H9 (cell line): ENCODE results near the gene ETFBKMT. TPM values are rescaled to one million over a fixed set of nuclear protein-coding genes. Genes with fewer than 3 reads are reported as not detected.

Experiments
- DNase-seq: peaks from one replicate; pipeline ENCODE4 v3.0.0-alpha.2; 2017
- H2AFZ ChIP-seq: one replicate; pipeline ENCODE4 v1.6.1; 2013; ENCODE audit warnings: mild to moderate bottlenecking, low read length, control low read depth, moderate library complexity
- H2AK5ac ChIP-seq: 2 replicates; pipeline ENCODE4 v1.6.1; 2013; ENCODE audit warnings: low read length, control low read depth, mixed read lengths; ENCODE audit not compliant: insufficient read length
- H2BK120ac ChIP-seq: one replicate; pipeline ENCODE4 v1.6.1; 2013; ENCODE audit warnings: low read depth, mild to moderate bottlenecking, low read length, control low read depth, inconsistent platforms; ENCODE audit not compliant: poor library complexity, severe bottlenecking
- H2BK12ac ChIP-seq: 2 replicates; pipeline ENCODE4 v1.6.1; 2013; ENCODE audit warnings: low read length, control low read depth, mixed read lengths, low read depth; ENCODE audit not compliant: insufficient read length
- H2BK15ac ChIP-seq: 2 replicates; pipeline ENCODE4 v1.6.1; 2013; ENCODE audit warnings: low read depth, low read length, control low read depth
- H2BK20ac ChIP-seq: one replicate; pipeline ENCODE4 v1.6.1; 2013; ENCODE audit warnings: low read depth, mild to moderate bottlenecking, low read length, control low read depth, inconsistent platforms; ENCODE audit not compliant: poor library complexity, severe bottlenecking
- H2BK5ac ChIP-seq: 2 replicates; pipeline ENCODE4 v1.6.1; 2013; ENCODE audit warnings: low read length, control low read depth, mixed read lengths; ENCODE audit not compliant: insufficient read length
- H3K14ac ChIP-seq: 2 replicates; pipeline ENCODE4 v1.6.1; 2013; ENCODE audit warnings: low read length, control low read depth; ENCODE audit not compliant: insufficient read depth
- H3K18ac ChIP-seq: 2 replicates; pipeline ENCODE4 v1.6.1; 2013; ENCODE audit warnings: low read depth, mild to moderate bottlenecking, mixed read lengths, low read length, control low read depth; ENCODE audit not compliant: insufficient read length
- H3K23ac ChIP-seq: 2 replicates; pipeline ENCODE4 v1.6.1; 2013; ENCODE audit warnings: low read length, control low read depth, mixed read lengths, low read depth; ENCODE audit not compliant: insufficient read length
- H3K23me2 ChIP-seq: 2 replicates; pipeline ENCODE4 v1.6.1; 2013; ENCODE audit warnings: low read depth, mild to moderate bottlenecking, mixed read lengths, low read length, control low read depth; ENCODE audit not compliant: insufficient read length, poor library complexity, severe bottlenecking
- H3K27ac ChIP-seq: 2 replicates; pipeline ENCODE4 v1.5.1; 2013; ENCODE audit warnings: low read length, control low read depth, mixed read lengths, low read depth; ENCODE audit not compliant: insufficient read length
- H3K27me3 ChIP-seq: 2 replicates; pipeline ENCODE4 v1.6.1; 2013; ENCODE audit warnings: low read length, control low read depth, inconsistent platforms; ENCODE audit not compliant: insufficient read depth
- H3K4ac ChIP-seq: 2 replicates; pipeline ENCODE4 v1.6.1; 2013; ENCODE audit warnings: low read depth, mild to moderate bottlenecking, control low read depth, inconsistent platforms, low read length, moderate library complexity
- H3K4me1 ChIP-seq: 2 replicates; pipeline ENCODE4 v1.6.1; 2013; ENCODE audit warnings: low read length, control low read depth, inconsistent platforms; ENCODE audit not compliant: insufficient read depth
- H3K4me2 ChIP-seq: 2 replicates; pipeline ENCODE4 v1.6.1; 2013; ENCODE audit warnings: low read length, control low read depth, mixed read lengths; ENCODE audit not compliant: insufficient read length, insufficient read depth
- H3K56ac ChIP-seq: 2 replicates; pipeline ENCODE4 v1.6.1; 2013; ENCODE audit warnings: low read depth, mild to moderate bottlenecking, mixed read lengths, low read length, control low read depth; ENCODE audit not compliant: insufficient read length
- H3K79me1 ChIP-seq: 2 replicates; pipeline ENCODE4 v1.6.1; 2013; ENCODE audit warnings: low read depth, mild to moderate bottlenecking, moderate library complexity, low read length, control low read depth, inconsistent platforms; ENCODE audit not compliant: insufficient read depth, poor library complexity, severe bottlenecking
- H3K79me2 ChIP-seq: 2 replicates; pipeline ENCODE4 v1.6.1; 2013; ENCODE audit warnings: low read length, control low read depth, inconsistent platforms; ENCODE audit not compliant: insufficient read depth
- H3K9ac ChIP-seq: 2 replicates; pipeline ENCODE4 v1.6.1; 2013; ENCODE audit warnings: low read length, control low read depth, mixed read lengths; ENCODE audit not compliant: insufficient read length; ENCODE audit errors: extremely low read depth
- H3K9me3 ChIP-seq: one replicate; pipeline ENCODE4 v1.6.1; 2013; ENCODE audit warnings: low read depth, low read length, inconsistent platforms; ENCODE audit not compliant: control insufficient read depth
- H3T11ph ChIP-seq: one replicate; pipeline ENCODE4 v1.6.1; 2013; ENCODE audit warnings: mild to moderate bottlenecking, low read length, control low read depth, inconsistent platforms
- H4K20me1 ChIP-seq: one replicate; pipeline ENCODE4 v1.6.1; 2013; ENCODE audit not compliant: control insufficient read depth, insufficient read length, insufficient read depth
- H4K5ac ChIP-seq: 2 replicates; pipeline ENCODE4 v1.6.1; 2013; ENCODE audit warnings: low read depth, mild to moderate bottlenecking, mixed read lengths, low read length, control low read depth; ENCODE audit not compliant: insufficient read length
- H4K8ac ChIP-seq: replicated peaks from 2 replicates; pipeline ENCODE4 v1.6.1; 2013; ENCODE audit warnings: low read length, control low read depth, mixed read lengths, low read depth; ENCODE audit not compliant: insufficient read length
- H4K91ac ChIP-seq: 2 replicates; pipeline ENCODE4 v1.6.1; 2013; ENCODE audit warnings: low read depth, mild to moderate bottlenecking, moderate library complexity, mixed read lengths, low read length, control low read depth; ENCODE audit not compliant: insufficient read length
- H3K27ac Mint-ChIP-seq, 3 experiments: 2 replicates in 2 of 3; 3 replicates in 1 of 3; pipeline ENCODE4 v1.8.0; 2020 to 2021; ENCODE audit warnings: mixed read lengths in 3 of 3, mild to moderate bottlenecking in 1 of 3, moderate library complexity in 1 of 3
- H3K27me3 Mint-ChIP-seq: 2 replicates; pipeline ENCODE4 v1.8.0; 2021; ENCODE audit warnings: low read depth, mild to moderate bottlenecking, moderate library complexity, mixed read lengths
- H3K36me3 Mint-ChIP-seq, 3 experiments: 2 replicates in 2 of 3; 3 replicates in 1 of 3; pipeline ENCODE4 v1.8.0; 2020 to 2021; ENCODE audit warnings: low read depth in 3 of 3, mixed read lengths in 3 of 3; ENCODE audit not compliant: insufficient read depth in 1 of 3
- H3K4me1 Mint-ChIP-seq, 2 experiments: 2 replicates each; pipeline ENCODE4 v1.8.0; 2020; ENCODE audit warnings: mixed read lengths in 2 of 2
- H3K4me3 Mint-ChIP-seq, 2 experiments: 2 replicates in 1 of 2; 3 replicates in 1 of 2; pipeline ENCODE4 v1.8.0; 2020 to 2021; ENCODE audit warnings: mild to moderate bottlenecking in 2 of 2, mixed read lengths in 2 of 2, moderate library complexity in 1 of 2
- H3K9me3 Mint-ChIP-seq, 2 experiments: 2 replicates in 1 of 2; 3 replicates in 1 of 2; pipeline ENCODE4 v1.8.0; 2020; ENCODE audit warnings: mild to moderate bottlenecking in 2 of 2, mixed read lengths in 2 of 2, moderate library complexity in 1 of 2
- WGBS: extraction: QIAGEN DNeasy Blood & Tissue Kit; methylation state at CpG from one replicate; pipeline ENCODE4 v1.1.7; 2013; ENCODE audit warnings: missing lambda C conversion rate, low lambda C conversion rate, mixed read lengths; ENCODE audit not compliant: insufficient read length; ENCODE audit errors: extremely low coverage; 5-methylcytosine and 5-hydroxymethylcytosine counted together
- total RNA-seq: library from RNA; stranded (reverse); gene quantifications from 2 replicates; pipeline ENCODE4 v1.2.1, GENCODE V29; 2021
- TF ChIP-seq, protein P1 (sequence below): fragments of 200-600 bp; sonication (generic); conservative IDR thresholded peaks from 3 replicates; pipeline ENCODE4 v1.8.0; 2021; ENCODE audit warnings: antibody characterized with exemption, mild to moderate bottlenecking

The ETFBKMT gene
- total RNA-seq, 1 experiment from 2014 or later: 0.81 TPM

DNA sequence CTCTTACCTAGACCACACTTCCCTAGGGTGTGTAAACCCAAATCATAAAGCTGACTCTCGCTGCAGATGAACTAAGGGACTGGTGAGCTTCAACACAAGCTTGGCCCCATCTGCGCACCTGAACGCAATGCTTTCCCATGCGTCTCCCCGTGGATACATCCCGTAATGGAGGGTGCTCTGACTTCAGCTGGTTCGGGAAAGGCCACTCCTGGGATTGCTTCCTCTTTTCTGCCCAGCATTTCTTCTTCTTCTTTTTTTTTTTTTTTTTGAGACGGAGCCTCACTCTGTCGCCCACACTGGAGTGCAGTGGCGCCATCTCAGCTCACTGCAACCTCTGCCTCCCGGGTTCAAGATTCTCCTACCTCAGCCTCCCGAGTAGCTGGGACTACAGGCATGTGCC, 27.7 kb upstream of the ETFBKMT start:
- Histone ChIP-seq H2AFZ (no peak overlapping the region), H3K9me3 (no peaks in the 10 kb centered on the region), H2BK20ac (no peak overlapping the region), H4K91ac (no peak overlapping the region), H3K56ac (no peak overlapping the region), H2BK12ac (no peak overlapping the region), H3K9ac (no peak overlapping the region), H3K79me1 (no peaks in the 10 kb centered on the region), H4K5ac (no peak overlapping the region), H3K79me2 (no peaks in the 10 kb centered on the region), H2BK5ac (no peak overlapping the region), H4K8ac (no peak overlapping the region), H3K4me1 (no peaks in the 10 kb centered on the region), H3K18ac (no peak overlapping the region), H3K4ac (no peak overlapping the region), H3K27ac (no peak overlapping the region), H3K23me2 (no peaks in the 10 kb centered on the region), H3T11ph (no peak overlapping the region), H3K23ac (no peak overlapping the region), H2BK15ac (no peak overlapping the region), H2AK5ac (no peak overlapping the region), H3K27me3 (no peaks in the 10 kb centered on the region), H2BK120ac (no peak overlapping the region), H3K4me2 (no peak overlapping the region), H3K14ac (no peak overlapping the region), H4K20me1 (no peaks in the 10 kb centered on the region)
- TF ChIP-seq, protein P1, sequence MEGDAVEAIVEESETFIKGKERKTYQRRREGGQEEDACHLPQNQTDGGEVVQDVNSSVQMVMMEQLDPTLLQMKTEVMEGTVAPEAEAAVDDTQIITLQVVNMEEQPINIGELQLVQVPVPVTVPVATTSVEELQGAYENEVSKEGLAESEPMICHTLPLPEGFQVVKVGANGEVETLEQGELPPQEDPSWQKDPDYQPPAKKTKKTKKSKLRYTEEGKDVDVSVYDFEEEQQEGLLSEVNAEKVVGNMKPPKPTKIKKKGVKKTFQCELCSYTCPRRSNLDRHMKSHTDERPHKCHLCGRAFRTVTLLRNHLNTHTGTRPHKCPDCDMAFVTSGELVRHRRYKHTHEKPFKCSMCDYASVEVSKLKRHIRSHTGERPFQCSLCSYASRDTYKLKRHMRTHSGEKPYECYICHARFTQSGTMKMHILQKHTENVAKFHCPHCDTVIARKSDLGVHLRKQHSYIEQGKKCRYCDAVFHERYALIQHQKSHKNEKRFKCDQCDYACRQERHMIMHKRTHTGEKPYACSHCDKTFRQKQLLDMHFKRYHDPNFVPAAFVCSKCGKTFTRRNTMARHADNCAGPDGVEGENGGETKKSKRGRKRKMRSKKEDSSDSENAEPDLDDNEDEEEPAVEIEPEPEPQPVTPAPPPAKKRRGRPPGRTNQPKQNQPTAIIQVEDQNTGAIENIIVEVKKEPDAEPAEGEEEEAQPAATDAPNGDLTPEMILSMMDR: no peak
- H3K4me1 Mint-ChIP-seq: peaks cover 4 to 12% of the 10 kb centered on the region in 2 experiments
- no CpG with 5 or more reads among the region's 12 CpGs for WGBS
- H3K27me3 Mint-ChIP-seq: no peaks in the 10 kb centered on the region; the same call in 1 of the 2 replicates
- no peak overlapping the region; a peak in 1 of 5 replicates for H3K4me3 Mint-ChIP-seq
- no peaks in the 10 kb centered on the region for H3K9me3 Mint-ChIP-seq
- no peaks in the 10 kb centered on the region; a peak in 1 of 7 replicates for H3K36me3 Mint-ChIP-seq
- no peak for DNase-seq
- H3K27ac Mint-ChIP-seq: no peak overlapping the region; a peak in 1 of 7 replicates
